Hepatocyte (in vitro differentiated cells): Measurements from ENCODE around the gene BTN2A1. TPM values are rescaled to one million over a fixed set of nuclear protein-coding genes. Genes with fewer than 3 reads are reported as not detected.

Source experiments
- DNase-seq: peaks from one replicate; pipeline ENCODE4 v3.0.0-alpha.2; 2016; ENCODE audit warnings: low spot score
- H2AFZ ChIP-seq: fragments of 200-600 bp; sonication (generic); 2 replicates; pipeline ENCODE4 v1.6.0; 2016; ENCODE audit warnings: antibody characterized with exemption, mild to moderate bottlenecking
- H3K27ac ChIP-seq: fragments of 200-600 bp; sonication (generic); 2 replicates; pipeline ENCODE4 v1.5.1; 2016; ENCODE audit warnings: mild to moderate bottlenecking
- H3K27me3 ChIP-seq: fragments of 200-600 bp; sonication (generic); 2 replicates; pipeline ENCODE4 v1.6.1; 2016
- H3K36me3 ChIP-seq: fragments of 200-600 bp; sonication (generic); replicated peaks from 2 replicates; pipeline ENCODE4 v1.5.1; 2016; ENCODE audit warnings: low read depth; ENCODE audit not compliant: insufficient read depth
- H3K4me1 ChIP-seq: fragments of 200-600 bp; sonication (generic); 2 replicates; pipeline ENCODE4 v1.5.1; 2016; ENCODE audit warnings: mild to moderate bottlenecking, moderate library complexity; ENCODE audit not compliant: insufficient read depth
- H3K4me2 ChIP-seq: fragments of 200-600 bp; sonication (generic); 2 replicates; pipeline ENCODE4 v1.6.0; 2016
- H3K4me3 ChIP-seq: fragments of 200-600 bp; sonication (generic); 2 replicates; pipeline ENCODE4 v1.5.1; 2016; ENCODE audit warnings: mild to moderate bottlenecking
- H3K79me2 ChIP-seq: fragments of 200-600 bp; sonication (generic); 2 replicates; pipeline ENCODE4 v1.6.0; 2017; ENCODE audit warnings: mild to moderate bottlenecking
- H3K9me2 ChIP-seq: fragments of 200-600 bp; sonication (generic); replicated peaks from 2 replicates; pipeline ENCODE4 v1.6.0; 2017; ENCODE audit warnings: mild to moderate bottlenecking; ENCODE audit not compliant: insufficient read depth
- H3K9me3 ChIP-seq: fragments of 200-600 bp; sonication (generic); 2 replicates; pipeline ENCODE4 v1.5.1; 2016; ENCODE audit warnings: low read depth, mild to moderate bottlenecking
- H4K20me1 ChIP-seq: fragments of 200-600 bp; sonication (generic); 2 replicates; pipeline ENCODE4 v1.6.0; 2016; ENCODE audit warnings: mild to moderate bottlenecking; ENCODE audit not compliant: insufficient read depth, poor library complexity, severe bottlenecking
- EZH2 ChIP-seq: fragments of 200-600 bp; sonication (generic); IDR thresholded peaks from 2 replicates; pipeline ENCODE4 v1.6.1; 2016; ENCODE audit warnings: antibody characterized with exemption, mild to moderate bottlenecking, borderline replicate concordance
- EZH2phosphoT487 ChIP-seq: fragments of 200-600 bp; sonication (generic); IDR thresholded peaks from one replicate; pipeline ENCODE4 v1.6.1; 2018; ENCODE audit warnings: antibody characterized with exemption, mild to moderate bottlenecking, low read depth, moderate library complexity; ENCODE audit not compliant: unreplicated experiment, severe bottlenecking
- WGBS: methylation state at CpG from one replicate; pipeline ENCODE4 v1.1.6; 2016; ENCODE audit warnings: low lambda C conversion rate; ENCODE audit errors: missing lambda C conversion rate; 5-methylcytosine and 5-hydroxymethylcytosine counted together
- polyA plus RNA-seq: library from polyadenylated mRNA; unstranded; fragments of >200 nt; fragmentation: Nextera tagmentation; extraction: Ambion mirVana; gene quantifications from 2 replicates; pipeline ENCODE4 v1.2.1, GENCODE V29; 2016
- total RNA-seq: library from RNA; depleted of rRNA; stranded (reverse); fragments of >200 nt; gene quantifications from 2 replicates; pipeline ENCODE4 v1.2.3, GENCODE V29; 2014
- TF ChIP-seq, protein P1 (sequence below): fragments of 200-600 bp; sonication (generic); IDR thresholded peaks from 2 replicates; pipeline ENCODE4 v1.5.1; 2016; ENCODE audit warnings: antibody characterized with exemption, mild to moderate bottlenecking; ENCODE audit not compliant: poor library complexity

BTN2A1 gene
- total and polyA plus RNA-seq, 2 experiments from 2014 or later: 14.9 to 21.4 TPM

DNA sequence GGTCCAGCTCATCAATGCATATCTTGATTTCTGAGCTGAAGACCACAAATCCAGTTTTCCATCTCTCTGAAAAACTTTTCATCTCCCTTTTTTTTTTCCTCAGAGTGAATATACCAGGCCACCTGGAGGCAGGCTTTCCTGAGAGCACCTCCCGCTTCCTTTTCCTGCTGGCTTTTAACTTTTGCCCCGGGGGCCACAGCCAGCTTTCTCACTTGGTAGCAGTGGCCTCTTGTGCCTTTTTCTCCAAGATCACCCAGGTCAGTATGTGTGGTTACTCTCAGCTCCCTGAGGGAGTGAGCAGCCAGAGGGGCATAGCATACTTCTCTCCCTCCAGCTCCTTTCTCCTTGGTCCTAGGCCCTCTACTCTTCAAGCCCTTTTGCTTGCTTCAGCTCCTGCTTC, 42.3 kb downstream of the BTN2A1 start, which contains the start of gene BTN1A1:
TSS of gene BTN1A1 (plus strand) at position 202 of the 400 bp plus-strand sequence. CDS start 984 bp downstream, outside the sequence.
- no peaks in the 10 kb centered on the region for H3K9me3 ChIP-seq
- no peaks in the 10 kb centered on the region for H4K20me1 ChIP-seq
- 54% methylated on average over 2 of the region's 2 CpGs for whole genome bisulfite sequencing
- H3K79me2 ChIP-seq: no peaks in the 10 kb centered on the region
- H3K4me1 ChIP-seq: no peaks in the 10 kb centered on the region
- no peak within 1 kb of the TSS for H2AFZ ChIP-seq
- H3K27me3 ChIP-seq: peaks cover 26% of the 10 kb centered on the region
- TF ChIP-seq, protein P1, sequence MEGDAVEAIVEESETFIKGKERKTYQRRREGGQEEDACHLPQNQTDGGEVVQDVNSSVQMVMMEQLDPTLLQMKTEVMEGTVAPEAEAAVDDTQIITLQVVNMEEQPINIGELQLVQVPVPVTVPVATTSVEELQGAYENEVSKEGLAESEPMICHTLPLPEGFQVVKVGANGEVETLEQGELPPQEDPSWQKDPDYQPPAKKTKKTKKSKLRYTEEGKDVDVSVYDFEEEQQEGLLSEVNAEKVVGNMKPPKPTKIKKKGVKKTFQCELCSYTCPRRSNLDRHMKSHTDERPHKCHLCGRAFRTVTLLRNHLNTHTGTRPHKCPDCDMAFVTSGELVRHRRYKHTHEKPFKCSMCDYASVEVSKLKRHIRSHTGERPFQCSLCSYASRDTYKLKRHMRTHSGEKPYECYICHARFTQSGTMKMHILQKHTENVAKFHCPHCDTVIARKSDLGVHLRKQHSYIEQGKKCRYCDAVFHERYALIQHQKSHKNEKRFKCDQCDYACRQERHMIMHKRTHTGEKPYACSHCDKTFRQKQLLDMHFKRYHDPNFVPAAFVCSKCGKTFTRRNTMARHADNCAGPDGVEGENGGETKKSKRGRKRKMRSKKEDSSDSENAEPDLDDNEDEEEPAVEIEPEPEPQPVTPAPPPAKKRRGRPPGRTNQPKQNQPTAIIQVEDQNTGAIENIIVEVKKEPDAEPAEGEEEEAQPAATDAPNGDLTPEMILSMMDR: no peak
- no peak for TF ChIP-seq EZH2phosphoT487
- H3K4me3 ChIP-seq: no peak within 1 kb of the TSS
- peak within 1 kb of the TSS; percentile 85 for H3K4me2 ChIP-seq
- no peaks in the 10 kb centered on the region for H3K9me2 ChIP-seq
- H3K36me3 ChIP-seq: no peaks in the 10 kb centered on the region
- H3K27ac ChIP-seq: no peak within 1 kb of the TSS
- no peak for DNase-seq

DNA sequence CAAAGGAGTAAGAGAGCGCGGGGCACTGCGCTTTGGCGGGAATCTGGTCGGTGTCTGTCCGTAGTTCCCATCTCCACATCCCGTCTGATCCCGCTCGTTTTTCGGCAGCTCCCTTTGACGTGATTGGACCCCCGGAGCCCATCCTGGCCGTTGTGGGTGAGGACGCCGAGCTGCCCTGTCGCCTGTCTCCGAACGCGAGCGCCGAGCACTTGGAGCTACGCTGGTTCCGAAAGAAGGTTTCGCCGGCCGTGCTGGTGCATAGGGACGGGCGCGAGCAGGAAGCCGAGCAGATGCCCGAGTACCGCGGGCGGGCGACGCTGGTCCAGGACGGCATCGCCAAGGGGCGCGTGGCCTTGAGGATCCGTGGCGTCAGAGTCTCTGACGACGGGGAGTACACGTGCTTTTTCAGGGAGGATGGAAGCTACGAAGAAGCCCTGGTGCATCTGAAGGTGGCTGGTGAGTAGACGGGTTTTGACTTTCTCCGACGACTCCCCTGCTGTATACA, 43.8 kb downstream of the BTN2A1 start:
- H3K4me2 ChIP-seq: peak overlapping the region; percentile 85
- H3K27me3 ChIP-seq: peaks cover 26% of the 10 kb centered on the region
- H3K4me1 ChIP-seq: no peaks in the 10 kb centered on the region
- 6% methylated on average over 49 of the region's 49 CpGs for WGBS
- H3K9me2 ChIP-seq: no peaks in the 10 kb centered on the region
- H2AFZ ChIP-seq: peak overlapping the region; percentile 43
- TF ChIP-seq, protein P1: no peak
- TF ChIP-seq EZH2 (peak; percentile 43), EZH2phosphoT487 (no peak)
- H3K36me3 ChIP-seq: no peaks in the 10 kb centered on the region
- H3K79me2 ChIP-seq: no peaks in the 10 kb centered on the region
- H3K9me3 ChIP-seq: no peaks in the 10 kb centered on the region
- no peaks in the 10 kb centered on the region for H4K20me1 ChIP-seq
- DNase-seq: peak; percentile 54
- no peak overlapping the region for H3K27ac ChIP-seq
- peak overlapping the region; percentile 9 for H3K4me3 ChIP-seq

DNA sequence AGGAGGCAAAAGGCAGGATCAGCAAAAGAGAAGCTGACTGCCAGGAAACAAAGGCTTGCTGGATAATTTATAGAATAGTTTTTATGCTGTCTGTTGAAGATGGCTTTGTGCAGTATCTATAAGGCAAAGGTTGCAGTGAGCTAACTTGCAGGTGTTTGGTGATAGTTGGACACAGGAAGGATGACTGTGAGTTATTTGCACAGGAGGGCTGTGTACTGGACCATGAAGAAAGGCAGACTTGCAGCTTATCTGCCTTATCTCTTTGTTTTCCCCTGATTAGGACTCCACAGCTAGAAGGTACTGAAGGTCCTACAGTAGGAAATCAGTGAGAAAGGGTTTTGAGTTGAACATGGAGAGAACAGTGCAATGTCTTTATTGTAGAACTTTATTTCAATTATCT, 44.4 kb downstream of the BTN2A1 start:
- Histone ChIP-seq H3K27me3 (peaks cover 26% of the 10 kb centered on the region), H3K79me2 (no peaks in the 10 kb centered on the region), H3K4me2 (peak overlapping the region; percentile 85), H2AFZ (peak overlapping the region; percentile 43), H3K9me2 (no peaks in the 10 kb centered on the region), H3K27ac (no peak overlapping the region), H3K4me3 (peak overlapping the region; percentile 9), H4K20me1 (no peaks in the 10 kb centered on the region), H3K36me3 (no peaks in the 10 kb centered on the region), H3K4me1 (no peaks in the 10 kb centered on the region), H3K9me3 (no peaks in the 10 kb centered on the region)
- DNase-seq: peak; percentile 20
- TF ChIP-seq, protein P1: no peak
- no peak for TF ChIP-seq EZH2
- TF ChIP-seq EZH2phosphoT487: no peak

DNA sequence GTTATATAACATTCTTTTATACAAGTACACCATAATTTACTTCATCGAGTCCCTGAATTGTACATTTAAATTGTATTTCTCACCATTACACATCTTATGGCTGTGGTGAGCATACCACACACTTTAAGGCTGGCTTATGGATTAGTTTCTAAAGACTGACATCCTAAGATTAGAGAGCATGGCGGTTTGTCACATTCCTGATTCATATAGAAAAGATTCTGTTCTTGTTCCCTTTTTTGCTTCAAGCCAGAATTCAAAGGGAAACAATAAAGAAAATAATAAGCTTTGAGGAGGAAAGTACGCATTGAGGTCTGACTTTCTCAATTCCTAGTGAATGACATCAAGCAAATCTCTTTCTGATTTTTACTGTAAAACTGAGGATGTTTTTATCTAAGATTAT, 44.9 kb downstream of the BTN2A1 start:
- no peaks in the 10 kb centered on the region for H3K79me2 ChIP-seq
- H4K20me1 ChIP-seq: no peaks in the 10 kb centered on the region
- WGBS: 90% methylated on average over 3 of the region's 3 CpGs
- peak overlapping the region; percentile 85 for H3K4me2 ChIP-seq
- no peaks in the 10 kb centered on the region for H3K9me2 ChIP-seq
- no peaks in the 10 kb centered on the region for H3K4me1 ChIP-seq
- H3K36me3 ChIP-seq: no peaks in the 10 kb centered on the region
- H3K4me3 ChIP-seq: no peak overlapping the region
- TF ChIP-seq, protein P1: no peak
- TF ChIP-seq EZH2phosphoT487 (no peak), EZH2 (no peak)
- H2AFZ ChIP-seq: no peak overlapping the region
- no peaks in the 10 kb centered on the region for H3K9me3 ChIP-seq
- peaks cover 26% of the 10 kb centered on the region for H3K27me3 ChIP-seq
- H3K27ac ChIP-seq: no peak overlapping the region
- no peak for DNase-seq
